Measurements from ENCODE around the gene PNMA3. TPM values are rescaled to one million over a fixed set of nuclear protein-coding genes. Genes with fewer than 3 reads are reported as not detected.

The PNMA3 gene
- total and polyA plus RNA-seq, 2 donors, result 2.3 to 3.1 TPM

DNA sequence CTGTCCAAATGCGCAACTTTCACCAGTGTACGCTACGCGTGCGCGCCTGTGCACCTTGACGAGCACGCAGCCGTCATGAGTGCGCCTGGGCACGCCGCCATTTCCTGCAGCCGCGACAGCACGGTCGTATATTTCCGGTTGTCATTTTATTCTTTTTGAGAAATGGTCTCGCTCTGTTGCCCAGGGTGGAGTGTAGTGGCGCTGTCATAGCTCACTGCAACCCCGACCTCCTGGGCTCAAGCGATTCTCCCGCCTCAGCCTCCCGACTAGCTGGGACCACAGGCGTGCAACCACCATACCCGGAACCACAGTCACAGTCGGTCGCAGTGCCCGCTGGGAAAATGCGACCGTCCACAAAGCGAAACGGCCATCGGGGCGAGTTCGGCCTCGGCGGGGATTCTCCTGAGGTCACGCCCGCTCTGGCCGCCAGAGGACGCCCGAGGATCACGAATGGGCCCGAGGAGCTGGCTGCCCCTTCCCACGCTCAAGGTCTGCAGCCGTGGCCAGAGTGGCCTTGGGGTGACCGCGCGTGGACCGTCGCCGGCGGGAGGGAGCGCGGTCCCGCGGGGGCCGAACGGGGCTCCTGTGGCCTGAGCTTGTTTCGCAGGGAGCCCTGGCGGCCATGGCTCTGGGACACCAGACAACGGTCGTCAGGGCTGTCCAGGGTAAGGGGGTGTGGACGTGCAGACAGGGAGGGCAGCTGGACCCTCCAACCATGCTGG is 23.7 kb upstream of the PNMA3 start:
- H3K36me3 ChIP-seq (ENCODE audit: control insufficient read depth in 2 of 2, insufficient read depth in 2 of 2, low read length in 1 of 2), result no peaks in the 10 kb centered on the region
- 18% methylated on average over 64 of the region's 64 CpGs for WGBS
- H3K27me3 ChIP-seq (ENCODE audit: control insufficient read depth in 2 of 2, insufficient read depth in 1 of 2, low read length in 1 of 2), result peaks cover 0 to 13% of the 10 kb centered on the region in 2 donors
- peak overlapping the region; percentile 18 to 42 for H3K4me3 ChIP-seq (ENCODE audit: low read length in 2 of 2)
- no peaks in the 10 kb centered on the region for H3K4me1 ChIP-seq (ENCODE audit: control insufficient read depth in 2 of 2, insufficient read depth in 2 of 2, low read length in 2 of 2)
- no peaks in the 10 kb centered on the region for H3K9me3 ChIP-seq (ENCODE audit: control insufficient read depth in 2 of 2, insufficient read depth in 1 of 2, low read length in 1 of 2)
- no peak overlapping the region for H3K27ac ChIP-seq (ENCODE audit: low read depth in 1 of 2, low read length in 1 of 2)
- peak in 6 of 9 donors; percentile 4 to 47 (median 14) for DNase-seq (ENCODE audit: low read depth in 6 of 9, low spot score in 9 of 9)

- no peak for DNase-seq (ENCODE audit: low read depth in 6 of 9, low spot score in 9 of 9)
- Histone ChIP-seq H3K27ac (ENCODE audit: low read depth in 1 of 2, low read length in 1 of 2) (no peak overlapping the region), H3K4me1 (ENCODE audit: control insufficient read depth in 2 of 2, insufficient read depth in 2 of 2, low read length in 2 of 2) (no peaks in the 10 kb centered on the region), H3K9me3 (ENCODE audit: control insufficient read depth in 2 of 2, insufficient read depth in 1 of 2, low read length in 1 of 2) (peaks cover 0 to 7% of the 10 kb centered on the region in 2 donors), H3K4me3 (ENCODE audit: low read length in 2 of 2) (no peak overlapping the region), H3K27me3 (ENCODE audit: control insufficient read depth in 2 of 2, insufficient read depth in 1 of 2, low read length in 1 of 2) (no peaks in the 10 kb centered on the region), H3K36me3 (ENCODE audit: control insufficient read depth in 2 of 2, insufficient read depth in 2 of 2, low read length in 1 of 2) (no peaks in the 10 kb centered on the region)
- WGBS, result 98% methylated on average over 2 of the region's 2 CpGs
These were observed 7.2 kb upstream of the PNMA3 start for GRCh38 chrX:153049093-153049492.

DNA sequence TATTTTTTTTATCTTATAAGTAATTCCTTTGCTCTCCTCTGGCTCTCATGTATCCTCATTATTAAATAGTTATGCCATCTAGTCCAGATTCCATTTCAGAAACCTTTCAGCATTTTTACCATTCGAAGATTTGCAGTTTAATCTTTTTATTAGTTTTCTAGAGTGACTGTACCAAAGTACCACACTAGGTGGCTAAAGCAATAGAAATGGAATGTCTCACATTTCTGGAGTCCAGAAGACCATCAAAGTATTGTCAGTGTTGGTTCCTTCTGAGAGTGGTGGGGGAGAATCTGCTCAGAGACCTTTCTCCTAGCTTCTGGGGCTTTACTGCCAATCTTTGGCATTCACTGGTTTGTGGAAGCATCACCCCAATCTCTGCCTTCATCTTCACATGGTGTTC is 3.7 kb upstream of the PNMA3 start:
- 96% methylated on average over 1 of the region's 1 CpG for WGBS
- Histone ChIP-seq H3K27ac (ENCODE audit: low read depth in 1 of 2, low read length in 1 of 2) (no peak overlapping the region), H3K27me3 (ENCODE audit: control insufficient read depth in 2 of 2, insufficient read depth in 1 of 2, low read length in 1 of 2) (peaks cover 4 to 25% of the 10 kb centered on the region in 2 donors), H3K4me3 (ENCODE audit: low read length in 2 of 2) (no peak overlapping the region), H3K9me3 (ENCODE audit: control insufficient read depth in 2 of 2, insufficient read depth in 1 of 2, low read length in 1 of 2) (peaks cover 0 to 7% of the 10 kb centered on the region in 2 donors), H3K4me1 (ENCODE audit: control insufficient read depth in 2 of 2, insufficient read depth in 2 of 2, low read length in 2 of 2) (no peaks in the 10 kb centered on the region), H3K36me3 (ENCODE audit: control insufficient read depth in 2 of 2, insufficient read depth in 2 of 2, low read length in 1 of 2) (no peaks in the 10 kb centered on the region)
- DNase-seq (ENCODE audit: low read depth in 6 of 9, low spot score in 9 of 9), result no peak

- Histone ChIP-seq H3K4me1 (ENCODE audit: control insufficient read depth in 2 of 2, insufficient read depth in 2 of 2, low read length in 2 of 2) (no peaks in the 10 kb centered on the region), H3K9me3 (ENCODE audit: control insufficient read depth in 2 of 2, insufficient read depth in 1 of 2, low read length in 1 of 2) (no peaks in the 10 kb centered on the region), H3K36me3 (ENCODE audit: control insufficient read depth in 2 of 2, insufficient read depth in 2 of 2, low read length in 1 of 2) (no peaks in the 10 kb centered on the region), H3K27ac (ENCODE audit: low read depth in 1 of 2, low read length in 1 of 2) (no peak overlapping the region), H3K27me3 (ENCODE audit: control insufficient read depth in 2 of 2, insufficient read depth in 1 of 2, low read length in 1 of 2) (peaks cover 4 to 33% of the 10 kb centered on the region in 2 donors), H3K4me3 (ENCODE audit: low read length in 2 of 2) (no peak overlapping the region)
- peak in 1 of 9 donors; percentile 2 for DNase-seq (ENCODE audit: low read depth in 6 of 9, low spot score in 9 of 9)
- 93% methylated on average over 11 of the region's 11 CpGs for WGBS
These were observed 1.0 kb downstream of the PNMA3 start for GRCh38 chrX:153057281-153057680.

GRCh38 chrX:153059191-153060094 is 3.2 kb downstream of the PNMA3 start:
- H3K4me1 ChIP-seq (ENCODE audit: control insufficient read depth in 2 of 2, insufficient read depth in 2 of 2, low read length in 2 of 2), result no peaks in the 10 kb centered on the region
- H3K36me3 ChIP-seq (ENCODE audit: control insufficient read depth in 2 of 2, insufficient read depth in 2 of 2, low read length in 1 of 2), result no peaks in the 10 kb centered on the region
- H3K27me3 ChIP-seq (ENCODE audit: control insufficient read depth in 2 of 2, insufficient read depth in 1 of 2, low read length in 1 of 2), result peaks cover 4 to 33% of the 10 kb centered on the region in 2 donors
- DNase-seq (ENCODE audit: low read depth in 6 of 9, low spot score in 9 of 9), result no peak
- WGBS, result 92% methylated on average over 18 of the region's 18 CpGs
- no peak overlapping the region for H3K4me3 ChIP-seq (ENCODE audit: low read length in 2 of 2)
- no peaks in the 10 kb centered on the region for H3K9me3 ChIP-seq (ENCODE audit: control insufficient read depth in 2 of 2, insufficient read depth in 1 of 2, low read length in 1 of 2)
- H3K27ac ChIP-seq (ENCODE audit: low read depth in 1 of 2, low read length in 1 of 2), result no peak overlapping the region

- H3K36me3 ChIP-seq (ENCODE audit: control insufficient read depth in 2 of 2, insufficient read depth in 2 of 2, low read length in 1 of 2), result no peaks in the 10 kb centered on the region
- H3K27me3 ChIP-seq (ENCODE audit: control insufficient read depth in 2 of 2, insufficient read depth in 1 of 2, low read length in 1 of 2), result peaks cover 4 to 28% of the 10 kb centered on the region in 2 donors
- H3K4me1 ChIP-seq (ENCODE audit: control insufficient read depth in 2 of 2, insufficient read depth in 2 of 2, low read length in 2 of 2), result no peaks in the 10 kb centered on the region
- no peak overlapping the region for H3K27ac ChIP-seq (ENCODE audit: low read depth in 1 of 2, low read length in 1 of 2)
- no peak overlapping the region for H3K4me3 ChIP-seq (ENCODE audit: low read length in 2 of 2)
- WGBS, result 81% methylated on average over 8 of the region's 8 CpGs
- no peaks in the 10 kb centered on the region for H3K9me3 ChIP-seq (ENCODE audit: control insufficient read depth in 2 of 2, insufficient read depth in 1 of 2, low read length in 1 of 2)
- no peak for DNase-seq (ENCODE audit: low read depth in 6 of 9, low spot score in 9 of 9)
These were observed 3.8 kb downstream of the PNMA3 start for GRCh38 chrX:153060095-153060445.

- no peaks in the 10 kb centered on the region for H3K36me3 ChIP-seq (ENCODE audit: control insufficient read depth in 2 of 2, insufficient read depth in 2 of 2, low read length in 1 of 2)
- no peak overlapping the region for H3K27ac ChIP-seq (ENCODE audit: low read depth in 1 of 2, low read length in 1 of 2)
- no peaks in the 10 kb centered on the region for H3K9me3 ChIP-seq (ENCODE audit: control insufficient read depth in 2 of 2, insufficient read depth in 1 of 2, low read length in 1 of 2)
- H3K4me3 ChIP-seq (ENCODE audit: low read length in 2 of 2), result no peak overlapping the region
- no peaks in the 10 kb centered on the region for H3K4me1 ChIP-seq (ENCODE audit: control insufficient read depth in 2 of 2, insufficient read depth in 2 of 2, low read length in 2 of 2)
- WGBS, result 62% methylated on average over 3 of the region's 3 CpGs
- no peak for DNase-seq (ENCODE audit: low read depth in 6 of 9, low spot score in 9 of 9)
- H3K27me3 ChIP-seq (ENCODE audit: control insufficient read depth in 2 of 2, insufficient read depth in 1 of 2, low read length in 1 of 2), result peaks cover 0 to 16% of the 10 kb centered on the region in 2 donors
These were observed 5.5 kb downstream of the PNMA3 start for GRCh38 chrX:153061732-153062131.

GRCh38 chrX:153063315-153063714 is 7.0 kb downstream of the PNMA3 start:
- no peak for DNase-seq (ENCODE audit: low read depth in 6 of 9, low spot score in 9 of 9)
- H3K4me3 ChIP-seq (ENCODE audit: low read length in 2 of 2), result no peak overlapping the region

DNA sequence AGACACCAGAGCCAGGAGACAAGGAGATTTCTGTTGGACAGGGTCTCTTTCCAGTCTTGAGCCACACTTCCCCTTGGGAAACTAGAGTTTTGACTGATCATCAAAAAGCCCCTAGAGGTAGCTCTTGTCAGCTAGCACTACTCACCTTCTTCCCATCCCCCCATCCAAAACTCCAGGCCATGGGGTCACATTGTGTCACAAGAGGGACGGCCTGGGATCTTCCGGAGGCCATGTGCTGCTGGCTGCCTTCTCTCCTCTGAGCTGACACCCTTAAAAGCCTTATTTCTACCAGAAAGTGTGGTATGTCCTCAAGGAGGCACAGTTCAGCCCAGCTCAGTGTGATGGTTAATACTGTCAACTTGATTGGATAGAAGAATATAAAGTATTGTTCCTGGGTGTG is 7.8 kb downstream of the PNMA3 start:
- Histone ChIP-seq H3K4me3 (ENCODE audit: low read length in 2 of 2) (no peak overlapping the region), H3K36me3 (ENCODE audit: control insufficient read depth in 2 of 2, insufficient read depth in 2 of 2, low read length in 1 of 2) (no peaks in the 10 kb centered on the region), H3K4me1 (ENCODE audit: control insufficient read depth in 2 of 2, insufficient read depth in 2 of 2, low read length in 2 of 2) (no peaks in the 10 kb centered on the region), H3K9me3 (ENCODE audit: control insufficient read depth in 2 of 2, insufficient read depth in 1 of 2, low read length in 1 of 2) (no peaks in the 10 kb centered on the region), H3K27ac (ENCODE audit: low read depth in 1 of 2, low read length in 1 of 2) (no peak overlapping the region), H3K27me3 (ENCODE audit: control insufficient read depth in 2 of 2, insufficient read depth in 1 of 2, low read length in 1 of 2) (no peaks in the 10 kb centered on the region)
- WGBS, result 93% methylated on average over 2 of the region's 2 CpGs
- DNase-seq (ENCODE audit: low read depth in 6 of 9, low spot score in 9 of 9), result no peak

More at GRCh38 chrX:153063315-153063714, 7.0 kb downstream of the PNMA3 start:
- Histone ChIP-seq H3K36me3 (ENCODE audit: control insufficient read depth in 2 of 2, insufficient read depth in 2 of 2, low read length in 1 of 2) (no peaks in the 10 kb centered on the region), H3K4me1 (ENCODE audit: control insufficient read depth in 2 of 2, insufficient read depth in 2 of 2, low read length in 2 of 2) (no peaks in the 10 kb centered on the region), H3K9me3 (ENCODE audit: control insufficient read depth in 2 of 2, insufficient read depth in 1 of 2, low read length in 1 of 2) (no peaks in the 10 kb centered on the region), H3K27me3 (ENCODE audit: control insufficient read depth in 2 of 2, insufficient read depth in 1 of 2, low read length in 1 of 2) (peaks cover 0 to 3% of the 10 kb centered on the region in 2 donors), H3K27ac (ENCODE audit: low read depth in 1 of 2, low read length in 1 of 2) (no peak overlapping the region)

Measured in thymus (tissue), 11 donors.